H1 (cell line): ENCODE measurements around the gene VGLL2. TPM values are rescaled to one million over a fixed set of nuclear protein-coding genes. Genes with fewer than 3 reads are reported as not detected.

ENCODE experiments used
- CTCF ChIA-PET: fragments of 300-600 bp; sonication (Branson Sonifier 250); formaldehyde crosslinking; loops from one replicate; lab custom pipeline; 2021; ENCODE audit not compliant: partially characterized antibody; lab: Charles Lee
- POLR2A ChIA-PET: fragments of 300-600 bp; sonication (Branson Sonifier 250); formaldehyde crosslinking; loops from one replicate; lab custom pipeline; 2021; ENCODE audit warnings: inconsistent platforms; ENCODE audit not compliant: partially characterized antibody; lab: Charles Lee
- DNase-seq, 2 experiments: peaks; one replicate each; pipeline versions ENCODE4 v3.0.0 to v3.0.0-alpha.2; 2010 to 2022; ENCODE audit warnings: low spot score in 2 of 2, low read depth in 1 of 2, mixed read lengths in 1 of 2
- FAIRE-seq: peaks from 2 replicates; lab custom pipeline; 2011; peaks lifted over from hg19 to GRCh38; lab: Jason Lieb, UNC
- H2AFZ ChIP-seq: 2 replicates; pipeline ENCODE4 v1.8.1; 2012; ENCODE audit warnings: low read length, inconsistent platforms
- H2AK5ac ChIP-seq: 2 replicates; pipeline ENCODE4 v1.6.1; 2013; ENCODE audit warnings: low read depth, low read length
- H2BK120ac ChIP-seq: replicated peaks from 2 replicates; pipeline ENCODE3; 2013; ENCODE audit warnings: low read depth, low read length, inconsistent platforms
- H2BK12ac ChIP-seq: 2 replicates; pipeline ENCODE4 v1.6.1; 2013; ENCODE audit warnings: low read depth, low read length
- H2BK15ac ChIP-seq: 2 replicates; pipeline ENCODE4 v1.6.1; 2013; ENCODE audit warnings: low read length
- H2BK20ac ChIP-seq: 2 replicates; pipeline ENCODE4 v1.6.1; 2013; ENCODE audit warnings: low read length
- H2BK5ac ChIP-seq: 2 replicates; pipeline ENCODE4 v1.6.1; 2013; ENCODE audit warnings: low read depth, low read length
- H3K14ac ChIP-seq: 2 replicates; pipeline ENCODE4 v1.6.1; 2013; ENCODE audit warnings: inconsistent platforms; ENCODE audit not compliant: insufficient read length
- H3K18ac ChIP-seq: 2 replicates; pipeline ENCODE4 v1.6.1; 2013; ENCODE audit warnings: low read length; ENCODE audit errors: extremely low read depth
- H3K23ac ChIP-seq: 2 replicates; pipeline ENCODE4 v1.6.1; 2013; ENCODE audit warnings: inconsistent platforms; ENCODE audit not compliant: insufficient read length
- H3K23me2 ChIP-seq: 2 replicates; pipeline ENCODE4 v1.6.1; 2013; ENCODE audit warnings: low read depth, low read length
- H3K27ac ChIP-seq: 2 replicates; pipeline ENCODE4 v1.6.1; 2011; ENCODE audit warnings: low read depth, low read length, inconsistent platforms
- H3K27me3 ChIP-seq, 4 experiments: replicated peaks in 1 of 4; 1 replicate in 1 of 4; 2 replicates in 3 of 4; pipeline versions ENCODE4 v1.6.1 to v1.8.1; 2011 to 2013; ENCODE audit warnings: low read length in 3 of 4, mild to moderate bottlenecking in 3 of 4, inconsistent platforms in 2 of 4, mixed read lengths in 2 of 4, moderate library complexity in 1 of 4; ENCODE audit not compliant: control insufficient read depth in 3 of 4, insufficient read depth in 3 of 4; ENCODE audit errors: extremely low read depth in 1 of 4
- H3K36me3 ChIP-seq, 4 experiments: 2 replicates each; pipeline versions ENCODE4 v1.6.1 to v1.8.1; 2011 to 2013; ENCODE audit warnings: mild to moderate bottlenecking in 4 of 4, low read length in 3 of 4, moderate library complexity in 2 of 4, control low read depth in 1 of 4, inconsistent platforms in 1 of 4; ENCODE audit not compliant: insufficient read depth in 4 of 4, control insufficient read depth in 2 of 4
- H3K4ac ChIP-seq: replicated peaks from 2 replicates; pipeline ENCODE3; 2013; ENCODE audit warnings: low read length, low read depth, mixed read lengths, inconsistent platforms; ENCODE audit not compliant: insufficient read length
- H3K4me1 ChIP-seq, 4 experiments: replicated peaks in 1 of 4; 1 replicate in 1 of 4; 2 replicates in 3 of 4; pipeline versions ENCODE4 v1.6.1 to v1.8.1; 2011 to 2013; ENCODE audit warnings: low read length in 3 of 4, inconsistent platforms in 2 of 4, mixed read lengths in 1 of 4; ENCODE audit not compliant: insufficient read depth in 4 of 4, control insufficient read depth in 3 of 4
- H3K4me2 ChIP-seq, 2 experiments: 2 replicates each; pipeline versions ENCODE4 v1.6.1 to v1.8.1; 2011 to 2013; ENCODE audit warnings: low read depth in 2 of 2, low read length in 2 of 2, control low read depth in 1 of 2, inconsistent platforms in 1 of 2, mild to moderate bottlenecking in 1 of 2; ENCODE audit not compliant: insufficient read depth in 1 of 2
- H3K4me3 ChIP-seq, 4 experiments: fragments of 200-600, 300-600 bp in 1 of 4; sonication (generic), shearing (Covaris generic), sonication (Bioruptor Twin) in 1 of 4; 2 replicates each; pipeline versions ENCODE4 v1.5.1 to v1.8.1; 2011 to 2016; ENCODE audit warnings: low read length in 4 of 4, low read depth in 3 of 4, control low read depth in 2 of 4, inconsistent platforms in 2 of 4, mild to moderate bottlenecking in 2 of 4, mixed read lengths in 1 of 4, moderate library complexity in 1 of 4; ENCODE audit not compliant: insufficient read depth in 2 of 4; ENCODE audit errors: extremely low read depth in 1 of 4
- H3K56ac ChIP-seq: replicated peaks from 2 replicates; pipeline ENCODE3; 2013; ENCODE audit warnings: low read depth, mild to moderate bottlenecking, mixed read lengths, low read length, inconsistent platforms; ENCODE audit not compliant: insufficient read length
- H3K79me1 ChIP-seq: 2 replicates; pipeline ENCODE4 v1.6.1; 2013; ENCODE audit warnings: low read depth, low read length, control low read depth
- H3K79me2 ChIP-seq, 2 experiments: 2 replicates each; pipeline versions ENCODE4 v1.6.1 to v1.8.1; 2012 to 2013; ENCODE audit warnings: low read length in 2 of 2, mild to moderate bottlenecking in 2 of 2, inconsistent platforms in 1 of 2; ENCODE audit not compliant: insufficient read depth in 2 of 2, control insufficient read depth in 1 of 2
- H3K9ac ChIP-seq, 4 experiments: replicated peaks in 1 of 4; 1 replicate in 1 of 4; 2 replicates in 3 of 4; pipeline versions ENCODE4 v1.6.1 to v1.8.1; 2011 to 2013; ENCODE audit warnings: low read depth in 3 of 4, low read length in 3 of 4, control low read depth in 2 of 4, mild to moderate bottlenecking in 2 of 4, moderate library complexity in 2 of 4, inconsistent platforms in 1 of 4; ENCODE audit errors: extremely low read depth in 1 of 4
- H3K9me3 ChIP-seq, 2 experiments: 2 replicates each; pipeline versions ENCODE4 v1.6.1 to v1.8.1; 2012 to 2013; ENCODE audit warnings: mild to moderate bottlenecking in 2 of 2, moderate library complexity in 2 of 2, control low read depth in 1 of 2, inconsistent platforms in 1 of 2, low read depth in 1 of 2, low read length in 1 of 2, mixed read lengths in 1 of 2; ENCODE audit not compliant: insufficient read depth in 2 of 2
- H4K20me1 ChIP-seq, 2 experiments: replicated peaks in 1 of 2; 2 replicates each; pipeline versions ENCODE3 to v1.8.1; 2011 to 2013; ENCODE audit warnings: inconsistent platforms in 2 of 2, low read length in 2 of 2, mild to moderate bottlenecking in 1 of 2; ENCODE audit not compliant: insufficient read depth in 2 of 2, control insufficient read depth in 1 of 2
- H4K5ac ChIP-seq: 2 replicates; pipeline ENCODE4 v1.6.1; 2013; ENCODE audit warnings: low read length, low read depth, mixed read lengths, inconsistent platforms; ENCODE audit not compliant: insufficient read length
- H4K8ac ChIP-seq: 2 replicates; pipeline ENCODE4 v1.8.0; 2013; ENCODE audit warnings: mild to moderate bottlenecking, moderate library complexity, low read length, inconsistent platforms; ENCODE audit not compliant: insufficient read depth; ENCODE audit errors: extremely low read depth
- H4K91ac ChIP-seq: replicated peaks from 2 replicates; pipeline ENCODE3; 2013; ENCODE audit warnings: low read length, mixed read lengths, inconsistent platforms; ENCODE audit not compliant: insufficient read length
- WGBS, 2 experiments: shearing (Covaris generic) in 1 of 2; methylation state at CpG; one replicate each; pipeline versions ENCODE4 v1.1.6 to v1.1.7; 2013 to 2015; ENCODE audit warnings: low lambda C conversion rate in 2 of 2, mixed read lengths in 2 of 2, inconsistent platforms in 1 of 2, low coverage in 1 of 2, missing lambda C conversion rate in 1 of 2; ENCODE audit not compliant: insufficient replicate concordance in 2 of 2, insufficient coverage in 1 of 2, insufficient read length in 1 of 2; ENCODE audit errors: extremely low coverage in 1 of 2, missing lambda C conversion rate in 1 of 2; 5-methylcytosine and 5-hydroxymethylcytosine counted together
- polyA plus RNA-seq, 7 experiments: library from polyadenylated mRNA; depleted of rRNA in 3 of 7; stranded (reverse) in 5 of 7; unstranded in 2 of 7; fragments of >200 nt in 5 of 7; fragments of 200-250 nt in 2 of 7; gene quantifications; 1 replicate in 5 of 7; 2 replicates in 1 of 7; 4 replicates in 1 of 7; pipeline versions ENCODE4 v1.2.1 to v1.2.3, GENCODE V29; 2011 to 2013; ENCODE audit warnings: missing spikeins in 2 of 7, mixed read lengths in 2 of 7
- total RNA-seq: library from RNA; stranded (reverse); fragmentation: NEBNext Ultra II Directional; extraction: Animal tissue kit (Norgen Biotek cat#: 25700); gene quantifications from 2 replicates; pipeline ENCODE4 v1.2.1, GENCODE V29; 2021

VGLL2 gene
- total and polyA plus RNA-seq, 2 of the 8 experiments (the other 6 are each of a cell fraction or from before 2014, with no cell fraction given), result not detected

DNA sequence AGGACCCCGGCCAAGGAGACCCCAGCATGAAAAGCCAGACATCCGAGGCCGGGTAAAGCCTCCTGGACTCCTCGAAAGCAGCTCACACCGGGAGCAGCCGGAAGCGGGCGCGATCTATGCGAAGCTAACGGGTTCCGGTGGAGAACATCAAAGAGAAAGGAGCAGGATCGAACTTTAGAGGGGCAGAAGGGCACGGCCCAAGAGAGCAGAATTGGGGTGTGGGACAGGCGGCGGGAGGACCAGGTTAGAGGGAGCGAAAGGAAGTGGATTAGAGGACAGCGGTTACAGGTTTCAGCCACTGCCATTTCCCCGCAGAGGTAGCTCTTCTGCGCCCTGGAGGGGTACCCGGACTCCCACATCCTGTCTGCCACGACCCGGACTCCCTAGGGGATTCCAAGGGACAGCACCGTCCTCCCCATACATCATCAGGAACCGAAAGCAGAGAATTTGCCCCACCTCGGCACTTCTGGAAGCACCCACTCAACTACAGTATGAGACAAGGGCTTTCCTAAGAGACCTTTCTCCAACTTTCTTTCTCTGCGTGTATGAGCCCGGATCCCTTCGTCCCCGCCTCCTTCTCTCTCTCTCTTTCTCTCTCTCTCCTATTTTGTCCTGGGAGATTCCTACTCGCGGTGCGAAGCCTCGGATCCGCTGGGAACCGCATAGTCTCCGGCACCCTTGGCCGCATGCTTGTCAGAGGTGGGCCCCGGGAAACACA, 507 bp upstream of the VGLL2 start:
- WGBS, 2 experiments, result 2% methylated on average over 28 of the region's 39 CpGs; no CpG with 5 or more reads in 1 of the 2 experiments
- H3K9ac ChIP-seq, result no peak overlapping the region

More for the DNA sequence above, 507 bp upstream of the VGLL2 start:
- no peaks in the 10 kb centered on the region; a peak in 1 of 4 replicates for H3K9me3 ChIP-seq
- H2BK12ac ChIP-seq, result no peak overlapping the region
- H3K79me1 ChIP-seq, result no peaks in the 10 kb centered on the region
- H3K56ac ChIP-seq, result no peak overlapping the region
- no peak overlapping the region for H3K27ac ChIP-seq
- peak overlapping the region; percentile 89 to 90 for H3K4me2 ChIP-seq
- H3K4ac ChIP-seq, result no peak overlapping the region
- no peak overlapping the region for H2BK5ac ChIP-seq
- FAIRE-seq (no peak), DNase-seq (peak in 1 of 2 experiments; percentile 67)
- ChIA-PET CTCF (interaction anchor here (0.6 to 1.4 kb wide), 5 partner anchors 29 to 290 kb away, joined by 3 to 5 read pairs (median 3); no protein-coding TSS in a partner anchor), POLR2A (interaction anchor here (1.2 kb wide), 1 partner anchor 11 kb away, joined by 3 read pairs; no protein-coding TSS in a partner anchor)
- peak overlapping the region; percentile 76 for H4K8ac ChIP-seq
- H4K20me1 ChIP-seq, result peaks cover 2 to 11% of the 10 kb centered on the region in 2 experiments
- peaks cover 3 to 17% (median 7%) of the 10 kb centered on the region in 4 experiments; a peak in 6 of 7 replicates for H3K4me1 ChIP-seq
- H3K14ac ChIP-seq, result no peak overlapping the region
- peak overlapping the region; percentile 28; the same call in 1 of the 2 replicates for H2AFZ ChIP-seq
- H3K79me2 ChIP-seq, result no peaks in the 10 kb centered on the region
- H3K27me3 ChIP-seq, result peaks cover 68 to 83% (median 77%) of the 10 kb centered on the region in 4 experiments
- peaks cover 14% of the 10 kb centered on the region; the same call in 1 of the 2 replicates for H3K23me2 ChIP-seq
- no peak overlapping the region for H2BK20ac ChIP-seq
- H3K23ac ChIP-seq, result no peak overlapping the region
- no peak overlapping the region for H2BK120ac ChIP-seq
- H3K36me3 ChIP-seq, result no peaks in the 10 kb centered on the region
- no peak overlapping the region for H4K5ac ChIP-seq
- peak overlapping the region; percentile 53 to 64 (median 61) for H3K4me3 ChIP-seq
- H2BK15ac ChIP-seq, result no peak overlapping the region
- H3K18ac ChIP-seq, result no peak overlapping the region
- H4K91ac ChIP-seq, result no peak overlapping the region
- no peak overlapping the region for H2AK5ac ChIP-seq
